ENCODE results near the gene NUDT13. TPM values are rescaled to one million over a fixed set of nuclear protein-coding genes. Genes with fewer than 3 reads are reported as not detected.

The NUDT13 gene
- total RNA-seq, 1 experiment from 2014 or later, result 2.9 TPM

Other genes with a start within 250 kb of the NUDT13 start
- not detected in 3 replicates for gene OIT3, start 216.7 kb upstream of the NUDT13 start, total RNA-seq (2021)
- not detected in 3 replicates for gene PLA2G12B, start 155.6 kb upstream of the NUDT13 start, total RNA-seq (2021)
- gene P4HA1, start 13.6 kb upstream of the NUDT13 start, total RNA-seq (2021), result 34.4 to 62.8 TPM (median 59.9 TPM) in 3 replicates
- gene ECD, start 57.6 kb downstream of the NUDT13 start, total RNA-seq (2021), result 31.6 to 38.2 TPM (median 33.7 TPM) in 3 replicates
- gene FAM149B1, start 57.7 kb downstream of the NUDT13 start, total RNA-seq (2021), result 13.8 to 19.8 TPM (median 19.8 TPM) in 3 replicates
- 30.3 to 32.4 TPM (median 30.8 TPM) in 3 replicates for gene DNAJC9, start 136.8 kb downstream of the NUDT13 start, total RNA-seq (2021)
- 130 to 157 TPM (median 136 TPM) in 3 replicates for gene MRPS16, start 142.2 kb downstream of the NUDT13 start, total RNA-seq (2021)
- 0.31 to 0.73 TPM (median 0.39 TPM) in 3 replicates for gene CFAP70, start 248.4 kb downstream of the NUDT13 start, total RNA-seq (2021)